HepG2 (cell line): ENCODE results near the gene UQCC2. TPM values are rescaled to one million over a fixed set of nuclear protein-coding genes. Genes with fewer than 3 reads are reported as not detected.
A peak's percentile ranks its signal among the peaks of the same experiment; 100 is the strongest.

Source experiments
- AHR ChIP-seq: IDR thresholded peaks from 2 replicates; pipeline ENCODE4 v1.6.1; 2018; ENCODE audit warnings: missing genetic modification reagents, missing compliant biosample characterization
- CC2D1A ChIP-seq: sonication (generic); formaldehyde crosslinking; IDR thresholded peaks from 2 replicates; pipeline ENCODE4 v1.8.1; 2023; ENCODE audit warnings: mild to moderate bottlenecking, missing genetic modification reagents
- RARG ChIP-seq: sonication (generic); formaldehyde crosslinking; IDR thresholded peaks from 2 replicates; pipeline ENCODE4 v1.4.0; 2020; ENCODE audit warnings: low read depth, mild to moderate bottlenecking, missing genetic modification reagents
- SMYD3 ChIP-seq: sonication (generic); formaldehyde crosslinking; IDR thresholded peaks from 2 replicates; pipeline ENCODE4 v1.8.1; 2023; ENCODE audit warnings: mild to moderate bottlenecking, missing genetic modification reagents
- ZFYVE20 ChIP-seq: sonication (generic); formaldehyde crosslinking; IDR thresholded peaks from 2 replicates; pipeline ENCODE4 v1.8.0; 2023; ENCODE audit warnings: low read depth, mild to moderate bottlenecking, moderate library complexity, missing genetic modification reagents, borderline replicate concordance
- ZNF335 ChIP-seq: sonication (generic); formaldehyde crosslinking; IDR thresholded peaks from 2 replicates; pipeline ENCODE4 v1.4.0; 2020; ENCODE audit warnings: missing genetic modification reagents
- ZNF354B ChIP-seq: sonication (generic); formaldehyde crosslinking; IDR thresholded peaks from 2 replicates; pipeline ENCODE4 v1.8.0; 2022; ENCODE audit warnings: mild to moderate bottlenecking, missing genetic modification reagents
- ZNF441 ChIP-seq: sonication (generic); formaldehyde crosslinking; IDR thresholded peaks from 2 replicates; pipeline ENCODE4 v1.7.0; 2021; ENCODE audit warnings: missing genetic modification reagents, borderline replicate concordance
- ZNF644 ChIP-seq: IDR thresholded peaks from 2 replicates; pipeline ENCODE4 v1.6.1; 2016; ENCODE audit warnings: low read depth
- ZNF674 ChIP-seq: sonication (generic); formaldehyde crosslinking; IDR thresholded peaks from 2 replicates; pipeline ENCODE4 v1.5.0; 2020; ENCODE audit warnings: low read depth, mild to moderate bottlenecking, missing genetic modification reagents
- polyA plus RNA-seq, 8 experiments: library from polyadenylated mRNA; depleted of rRNA in 3 of 8; stranded (reverse) in 7 of 8; unstranded in 1 of 8; fragments of >200 nt; fragmentation: Illumina TruSeq in 4 of 8; extraction: Trizol in 4 of 8; gene quantifications; 2 replicates each; pipeline versions ENCODE4 v1.2.1 to v1.2.3, GENCODE V29; 2011 to 2016; ENCODE audit warnings: low read depth in 4 of 8, missing spikeins in 1 of 8, mixed read lengths in 1 of 8; ENCODE audit not compliant: insufficient read depth in 1 of 8
- total RNA-seq, 5 experiments: library from RNA; depleted of rRNA; stranded (reverse); fragments of >200 nt; fragmentation: Illumina TruSeq; extraction: Trizol; gene quantifications; 2 replicates each; pipeline ENCODE4 v1.2.3, GENCODE V29; 2016; ENCODE audit warnings: low read depth in 1 of 5
- TF ChIP-seq, protein P1 (sequence below): sonication (generic); formaldehyde crosslinking; IDR thresholded peaks from 2 replicates; pipeline ENCODE4 v1.4.0; 2020; ENCODE audit warnings: low read depth, mild to moderate bottlenecking, missing genetic modification reagents
- TF ChIP-seq, protein P2 (sequence below): sonication (generic); formaldehyde crosslinking; IDR thresholded peaks from 2 replicates; pipeline ENCODE4 v1.4.0; 2020; ENCODE audit warnings: missing genetic modification reagents
- TF ChIP-seq, protein P3 (sequence below): IDR thresholded peaks from 2 replicates; pipeline ENCODE4 v1.6.1; 2016; ENCODE audit warnings: missing genetic modification reagents, missing compliant biosample characterization
- TF ChIP-seq, protein P4 (sequence below), 2 experiments: fragments of 450-650 bp in 1 of 2; sonication (generic) in 1 of 2; formaldehyde crosslinking in 1 of 2; IDR thresholded peaks; 2 replicates each; pipeline versions ENCODE4 v1.6.1 to v1.8.0; 2016 to 2022; ENCODE audit warnings: antibody characterized with exemption in 1 of 2, mild to moderate bottlenecking in 1 of 2, missing genetic modification reagents in 1 of 2
- TF ChIP-seq, protein P5 (sequence below): sonication (generic); formaldehyde crosslinking; IDR thresholded peaks from 2 replicates; pipeline ENCODE4 v1.5.0; 2020; ENCODE audit warnings: mild to moderate bottlenecking, missing genetic modification reagents

UQCC2 gene
- total and polyA plus RNA-seq, 2 of the 13 experiments (the other 11 are each of a cell fraction or from before 2014, with no cell fraction given): 82.4 to 238 TPM

DNA sequence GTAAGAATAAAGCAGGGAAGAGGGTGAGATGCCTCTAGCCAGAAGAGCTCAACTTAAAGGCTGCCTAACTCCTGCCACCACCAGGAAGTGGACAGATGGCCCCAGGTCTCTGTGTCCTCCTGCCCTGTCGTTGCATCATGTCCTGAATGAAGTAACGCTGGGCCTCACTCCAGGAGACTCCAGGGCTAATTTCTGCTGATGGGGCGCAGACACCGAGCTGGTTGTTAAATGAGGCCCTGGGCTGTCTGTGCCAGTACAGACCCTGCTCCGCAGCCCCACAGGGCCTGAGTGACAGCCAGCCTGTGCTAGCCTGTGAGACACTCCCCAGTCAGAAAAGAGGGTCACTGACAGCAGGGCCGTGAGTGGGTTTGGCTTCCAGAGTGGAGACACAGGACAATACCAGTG is 28.7 kb upstream of the UQCC2 start (continued):
- TF ChIP-seq, protein P1, sequence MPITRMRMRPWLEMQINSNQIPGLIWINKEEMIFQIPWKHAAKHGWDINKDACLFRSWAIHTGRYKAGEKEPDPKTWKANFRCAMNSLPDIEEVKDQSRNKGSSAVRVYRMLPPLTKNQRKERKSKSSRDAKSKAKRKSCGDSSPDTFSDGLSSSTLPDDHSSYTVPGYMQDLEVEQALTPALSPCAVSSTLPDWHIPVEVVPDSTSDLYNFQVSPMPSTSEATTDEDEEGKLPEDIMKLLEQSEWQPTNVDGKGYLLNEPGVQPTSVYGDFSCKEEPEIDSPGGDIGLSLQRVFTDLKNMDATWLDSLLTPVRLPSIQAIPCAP: no peak
- TF ChIP-seq, protein P2, sequence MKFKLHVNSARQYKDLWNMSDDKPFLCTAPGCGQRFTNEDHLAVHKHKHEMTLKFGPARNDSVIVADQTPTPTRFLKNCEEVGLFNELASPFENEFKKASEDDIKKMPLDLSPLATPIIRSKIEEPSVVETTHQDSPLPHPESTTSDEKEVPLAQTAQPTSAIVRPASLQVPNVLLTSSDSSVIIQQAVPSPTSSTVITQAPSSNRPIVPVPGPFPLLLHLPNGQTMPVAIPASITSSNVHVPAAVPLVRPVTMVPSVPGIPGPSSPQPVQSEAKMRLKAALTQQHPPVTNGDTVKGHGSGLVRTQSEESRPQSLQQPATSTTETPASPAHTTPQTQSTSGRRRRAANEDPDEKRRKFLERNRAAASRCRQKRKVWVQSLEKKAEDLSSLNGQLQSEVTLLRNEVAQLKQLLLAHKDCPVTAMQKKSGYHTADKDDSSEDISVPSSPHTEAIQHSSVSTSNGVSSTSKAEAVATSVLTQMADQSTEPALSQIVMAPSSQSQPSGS (CRISPR knock-in tag): peak; percentile 65; the same call in 1 of the 2 replicates
- TF ChIP-seq ZNF354B (CRISPR knock-in tag) (no peak), CC2D1A (CRISPR knock-in tag) (no peak), ZNF335 (peak; percentile 35; the same call in 1 of the 2 replicates), RARG (CRISPR knock-in tag) (no peak), SMYD3 (CRISPR knock-in tag) (no peak), ZNF441 (no peak), AHR (CRISPR knock-in tag) (0 out of 2 replicates have a peak, but pooled peaks have one; percentile 11), ZFYVE20 (CRISPR knock-in tag) (no peak), ZNF644 (peak; percentile 82; the same call in 1 of the 2 replicates), ZNF674 (0 out of 2 replicates have a peak, but pooled peaks have one; percentile 52)
- TF ChIP-seq, protein P3, sequence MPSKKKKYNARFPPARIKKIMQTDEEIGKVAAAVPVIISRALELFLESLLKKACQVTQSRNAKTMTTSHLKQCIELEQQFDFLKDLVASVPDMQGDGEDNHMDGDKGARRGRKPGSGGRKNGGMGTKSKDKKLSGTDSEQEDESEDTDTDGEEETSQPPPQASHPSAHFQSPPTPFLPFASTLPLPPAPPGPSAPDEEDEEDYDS (CRISPR knock-in tag): no peak
- TF ChIP-seq, protein P4, sequence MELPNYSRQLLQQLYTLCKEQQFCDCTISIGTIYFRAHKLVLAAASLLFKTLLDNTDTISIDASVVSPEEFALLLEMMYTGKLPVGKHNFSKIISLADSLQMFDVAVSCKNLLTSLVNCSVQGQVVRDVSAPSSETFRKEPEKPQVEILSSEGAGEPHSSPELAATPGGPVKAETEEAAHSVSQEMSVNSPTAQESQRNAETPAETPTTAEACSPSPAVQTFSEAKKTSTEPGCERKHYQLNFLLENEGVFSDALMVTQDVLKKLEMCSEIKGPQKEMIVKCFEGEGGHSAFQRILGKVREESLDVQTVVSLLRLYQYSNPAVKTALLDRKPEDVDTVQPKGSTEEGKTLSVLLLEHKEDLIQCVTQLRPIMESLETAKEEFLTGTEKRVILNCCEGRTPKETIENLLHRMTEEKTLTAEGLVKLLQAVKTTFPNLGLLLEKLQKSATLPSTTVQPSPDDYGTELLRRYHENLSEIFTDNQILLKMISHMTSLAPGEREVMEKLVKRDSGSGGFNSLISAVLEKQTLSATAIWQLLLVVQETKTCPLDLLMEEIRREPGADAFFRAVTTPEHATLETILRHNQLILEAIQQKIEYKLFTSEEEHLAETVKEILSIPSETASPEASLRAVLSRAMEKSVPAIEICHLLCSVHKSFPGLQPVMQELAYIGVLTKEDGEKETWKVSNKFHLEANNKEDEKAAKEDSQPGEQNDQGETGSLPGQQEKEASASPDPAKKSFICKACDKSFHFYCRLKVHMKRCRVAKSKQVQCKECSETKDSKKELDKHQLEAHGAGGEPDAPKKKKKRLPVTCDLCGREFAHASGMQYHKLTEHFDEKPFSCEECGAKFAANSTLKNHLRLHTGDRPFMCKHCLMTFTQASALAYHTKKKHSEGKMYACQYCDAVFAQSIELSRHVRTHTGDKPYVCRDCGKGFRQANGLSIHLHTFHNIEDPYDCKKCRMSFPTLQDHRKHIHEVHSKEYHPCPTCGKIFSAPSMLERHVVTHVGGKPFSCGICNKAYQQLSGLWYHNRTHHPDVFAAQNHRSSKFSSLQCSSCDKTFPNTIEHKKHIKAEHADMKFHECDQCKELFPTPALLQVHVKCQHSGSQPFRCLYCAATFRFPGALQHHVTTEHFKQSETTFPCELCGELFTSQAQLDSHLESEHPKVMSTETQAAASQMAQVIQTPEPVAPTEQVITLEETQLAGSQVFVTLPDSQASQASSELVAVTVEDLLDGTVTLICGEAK (IDR thresholded peaks at IDR 0.05): no peak
- TF ChIP-seq, protein P4 (CRISPR knock-in tag; IDR thresholded peaks at IDR 0.05): peak; percentile 37; the same call in 1 of the 2 replicates
- TF ChIP-seq, protein P5, sequence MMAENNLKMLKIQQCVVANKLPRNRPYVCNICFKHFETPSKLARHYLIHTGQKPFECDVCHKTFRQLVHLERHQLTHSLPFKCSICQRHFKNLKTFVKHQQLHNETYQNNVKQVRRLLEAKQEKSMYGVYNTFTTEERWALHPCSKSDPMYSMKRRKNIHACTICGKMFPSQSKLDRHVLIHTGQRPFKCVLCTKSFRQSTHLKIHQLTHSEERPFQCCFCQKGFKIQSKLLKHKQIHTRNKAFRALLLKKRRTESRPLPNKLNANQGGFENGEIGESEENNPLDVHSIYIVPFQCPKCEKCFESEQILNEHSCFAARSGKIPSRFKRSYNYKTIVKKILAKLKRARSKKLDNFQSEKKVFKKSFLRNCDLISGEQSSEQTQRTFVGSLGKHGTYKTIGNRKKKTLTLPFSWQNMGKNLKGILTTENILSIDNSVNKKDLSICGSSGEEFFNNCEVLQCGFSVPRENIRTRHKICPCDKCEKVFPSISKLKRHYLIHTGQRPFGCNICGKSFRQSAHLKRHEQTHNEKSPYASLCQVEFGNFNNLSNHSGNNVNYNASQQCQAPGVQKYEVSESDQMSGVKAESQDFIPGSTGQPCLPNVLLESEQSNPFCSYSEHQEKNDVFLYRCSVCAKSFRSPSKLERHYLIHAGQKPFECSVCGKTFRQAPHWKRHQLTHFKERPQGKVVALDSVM (CRISPR knock-in tag): peak; percentile 72
